Stomach (tissue), 4 donors: ENCODE measurements around the gene KITLG.

ENCODE experiments used
- POLR2A ChIP-seq, 4 donors: fragments of 450-650 bp; IDR thresholded peaks; one replicate each; pipeline ENCODE4 v1.6.1; 2016; ENCODE audit warnings: antibody characterized with exemption in 4 of 4, control low read depth in 2 of 4, mild to moderate bottlenecking in 1 of 4, moderate library complexity in 1 of 4
- TF ChIP-seq, protein P1 (sequence below), 7 experiments: fragments of 450-650 bp in 4 of 7; fragments of 200-600 bp in 3 of 7; sonication (generic) in 3 of 7; IDR thresholded peaks; one replicate each; pipeline ENCODE4 v1.5.1; 2016 to 2019; ENCODE audit warnings: antibody characterized with exemption in 7 of 7, control low read depth in 2 of 7, mild to moderate bottlenecking in 1 of 7

DNA sequence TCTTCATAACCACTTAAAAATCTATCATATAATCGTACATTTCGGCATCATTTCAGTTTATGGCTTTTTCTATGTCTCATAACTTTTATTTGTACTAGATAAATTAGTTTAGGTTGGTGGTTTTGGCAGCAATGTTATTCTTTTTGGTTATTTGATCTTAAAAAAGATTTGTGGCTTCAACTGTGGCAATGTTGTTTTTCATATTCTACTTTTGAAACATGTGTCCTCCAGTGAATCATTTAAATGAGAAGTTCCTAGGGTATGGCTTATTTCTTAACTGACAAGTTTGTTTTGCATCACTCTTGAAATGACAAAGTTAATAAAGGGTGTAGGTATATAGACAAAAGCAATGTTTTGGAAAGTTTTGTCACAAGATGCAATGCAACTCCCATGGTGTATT, 11.1 kb upstream of the KITLG start:
- TF ChIP-seq POLR2A (IDR thresholded peaks at IDR 0.05): no peak
- TF ChIP-seq, protein P1, sequence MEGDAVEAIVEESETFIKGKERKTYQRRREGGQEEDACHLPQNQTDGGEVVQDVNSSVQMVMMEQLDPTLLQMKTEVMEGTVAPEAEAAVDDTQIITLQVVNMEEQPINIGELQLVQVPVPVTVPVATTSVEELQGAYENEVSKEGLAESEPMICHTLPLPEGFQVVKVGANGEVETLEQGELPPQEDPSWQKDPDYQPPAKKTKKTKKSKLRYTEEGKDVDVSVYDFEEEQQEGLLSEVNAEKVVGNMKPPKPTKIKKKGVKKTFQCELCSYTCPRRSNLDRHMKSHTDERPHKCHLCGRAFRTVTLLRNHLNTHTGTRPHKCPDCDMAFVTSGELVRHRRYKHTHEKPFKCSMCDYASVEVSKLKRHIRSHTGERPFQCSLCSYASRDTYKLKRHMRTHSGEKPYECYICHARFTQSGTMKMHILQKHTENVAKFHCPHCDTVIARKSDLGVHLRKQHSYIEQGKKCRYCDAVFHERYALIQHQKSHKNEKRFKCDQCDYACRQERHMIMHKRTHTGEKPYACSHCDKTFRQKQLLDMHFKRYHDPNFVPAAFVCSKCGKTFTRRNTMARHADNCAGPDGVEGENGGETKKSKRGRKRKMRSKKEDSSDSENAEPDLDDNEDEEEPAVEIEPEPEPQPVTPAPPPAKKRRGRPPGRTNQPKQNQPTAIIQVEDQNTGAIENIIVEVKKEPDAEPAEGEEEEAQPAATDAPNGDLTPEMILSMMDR (IDR thresholded peaks at IDR 0.05): no peak
